ENCODE results near the gene ROCK2.
"Not testable (repeated sequence)": the region's sequence is repeated elsewhere in the genome, so short reads cannot be mapped to it uniquely, and the experiment has no call there.

Gene ROCK2

DNA sequence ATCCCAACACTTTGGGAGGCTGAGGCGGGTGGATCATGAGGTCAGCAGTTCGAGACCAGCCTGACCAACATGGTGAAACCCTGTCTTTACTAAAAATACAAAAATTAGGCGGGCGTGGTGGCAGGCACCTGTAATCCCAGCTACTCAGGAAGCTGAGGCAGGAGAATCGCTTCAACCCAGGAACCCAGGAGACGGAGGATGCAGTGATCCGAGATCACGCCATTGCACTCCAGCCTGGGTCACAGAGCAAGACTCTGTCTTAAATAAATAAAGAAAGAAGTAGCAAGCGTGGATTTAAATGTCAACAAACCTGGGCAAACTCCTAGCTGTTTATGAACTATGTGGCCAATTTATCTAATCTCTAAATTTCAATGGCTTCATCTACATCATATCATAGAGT lies 82.9 kb downstream of the ROCK2 start:
- DNase-seq = not testable (repeated sequence)

DNA sequence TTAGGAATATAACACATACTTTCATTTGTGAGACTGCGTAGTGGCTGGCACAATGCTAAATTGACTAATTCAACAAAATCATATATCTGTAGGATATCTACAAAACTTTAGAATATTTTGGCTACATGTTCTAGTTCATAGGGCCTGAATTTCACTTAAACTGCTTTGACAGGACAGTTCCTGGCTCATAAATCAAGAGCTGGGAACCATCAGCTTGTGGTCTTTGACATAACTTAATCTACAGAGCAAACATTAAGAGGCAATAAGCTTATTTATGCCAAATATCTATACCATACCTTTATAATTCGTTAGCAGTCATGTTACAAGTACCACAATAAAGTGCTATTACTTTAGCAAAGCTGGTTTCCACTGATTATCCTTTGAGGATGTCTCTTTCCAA lies 83.5 kb downstream of the ROCK2 start:
- no peak for DNase-seq

DNA sequence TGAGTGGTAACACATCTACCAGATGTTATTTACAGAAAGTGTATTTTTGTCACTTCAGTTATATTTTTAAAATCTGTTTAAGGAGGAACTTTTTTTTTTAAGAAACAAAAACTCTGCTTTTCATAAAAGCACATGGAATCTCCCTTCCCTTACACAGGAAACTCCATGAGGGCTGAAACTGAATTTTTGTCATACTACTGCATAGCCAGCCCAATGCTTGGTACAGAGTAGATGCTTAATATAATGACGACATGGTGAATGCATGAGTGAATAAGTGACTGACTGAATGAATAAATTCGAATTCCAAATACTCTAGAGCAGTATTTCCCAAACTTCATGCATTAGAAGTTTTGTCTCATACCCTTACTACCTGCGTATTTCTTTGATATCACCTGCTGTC lies 86.5 kb downstream of the ROCK2 start:
- DNase-seq = no peak

DNA sequence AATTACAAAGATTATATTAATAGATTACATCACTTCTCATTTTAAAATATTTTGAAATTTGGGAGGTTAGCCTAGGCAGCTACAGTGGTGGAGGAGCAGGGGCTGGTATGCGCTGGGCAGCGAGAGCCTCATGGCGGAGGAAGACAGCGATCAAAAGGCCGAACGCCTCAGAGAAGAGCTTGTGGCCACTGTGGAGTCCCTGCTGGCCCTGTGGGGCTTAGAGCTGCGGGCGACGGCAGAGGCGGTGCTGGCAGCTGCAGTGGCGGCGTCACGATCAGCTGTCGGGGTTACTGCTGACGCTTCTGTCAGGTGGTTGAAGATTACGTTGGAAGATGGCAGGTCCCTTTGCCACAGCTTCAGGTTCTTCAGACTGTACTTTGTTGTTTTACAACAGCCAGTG lies 87.4 kb downstream of the ROCK2 start:
- DNase-seq = no peak

DNA sequence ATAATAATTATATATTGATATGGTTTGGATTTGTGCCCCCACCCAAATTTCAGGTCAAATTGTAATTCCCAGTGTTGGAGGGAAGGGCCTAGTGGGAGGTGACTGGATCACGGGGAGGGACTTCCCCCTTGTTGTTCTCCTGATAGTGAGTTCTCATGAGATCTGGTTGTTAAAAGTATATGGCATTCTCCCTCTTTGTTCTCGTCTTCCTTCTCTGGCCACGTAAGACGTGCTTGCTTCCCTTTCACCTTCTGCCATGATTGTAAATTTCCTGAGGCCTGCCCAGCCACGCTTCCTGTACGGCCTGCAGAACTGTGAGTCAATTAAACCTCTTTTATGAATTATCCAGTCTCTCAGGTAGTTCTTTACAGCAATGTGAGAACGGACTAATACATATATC lies 88.3 kb downstream of the ROCK2 start:
- no peak for DNase-seq

DNA sequence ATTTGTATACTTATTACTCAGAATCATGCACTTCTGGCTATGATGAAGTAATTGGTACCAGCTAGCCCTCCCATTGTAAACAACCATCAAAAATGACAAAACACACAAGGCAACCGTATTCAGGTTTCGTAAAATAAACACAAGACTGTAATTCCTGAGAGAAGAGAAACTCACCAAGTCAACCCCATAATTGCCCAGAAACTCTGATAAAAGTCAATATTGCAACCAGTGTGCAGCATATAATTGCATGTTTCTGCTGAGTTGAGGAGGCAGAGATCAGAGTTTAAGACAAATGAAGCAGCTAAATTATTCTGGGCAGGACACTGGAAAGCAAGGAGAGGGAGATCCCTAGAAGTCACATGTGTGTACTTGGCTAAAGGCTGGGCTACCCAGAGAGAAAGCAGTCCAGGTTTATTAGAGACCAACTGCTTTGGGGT lies 90.3 kb downstream of the ROCK2 start:
- DNase-seq = no peak

DNA sequence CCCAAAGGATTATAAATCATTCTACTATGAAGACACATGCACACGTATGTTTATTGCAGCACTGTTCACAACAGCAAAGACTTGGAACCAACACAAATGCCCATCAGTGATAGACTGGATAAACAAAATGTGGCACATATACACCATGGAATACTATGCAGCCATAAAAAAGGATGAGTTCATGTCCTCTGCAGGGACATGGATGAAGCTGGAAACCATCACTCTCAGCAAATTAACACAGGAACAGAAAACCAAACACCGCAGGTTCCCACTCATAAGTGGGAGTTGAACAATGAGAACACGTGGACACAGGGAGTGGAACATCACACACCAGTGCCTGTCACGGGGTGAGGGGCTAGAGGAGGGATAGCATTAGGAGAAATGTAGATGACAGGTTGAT lies 92.0 kb downstream of the ROCK2 start:
- not testable (repeated sequence) for DNase-seq

DNA sequence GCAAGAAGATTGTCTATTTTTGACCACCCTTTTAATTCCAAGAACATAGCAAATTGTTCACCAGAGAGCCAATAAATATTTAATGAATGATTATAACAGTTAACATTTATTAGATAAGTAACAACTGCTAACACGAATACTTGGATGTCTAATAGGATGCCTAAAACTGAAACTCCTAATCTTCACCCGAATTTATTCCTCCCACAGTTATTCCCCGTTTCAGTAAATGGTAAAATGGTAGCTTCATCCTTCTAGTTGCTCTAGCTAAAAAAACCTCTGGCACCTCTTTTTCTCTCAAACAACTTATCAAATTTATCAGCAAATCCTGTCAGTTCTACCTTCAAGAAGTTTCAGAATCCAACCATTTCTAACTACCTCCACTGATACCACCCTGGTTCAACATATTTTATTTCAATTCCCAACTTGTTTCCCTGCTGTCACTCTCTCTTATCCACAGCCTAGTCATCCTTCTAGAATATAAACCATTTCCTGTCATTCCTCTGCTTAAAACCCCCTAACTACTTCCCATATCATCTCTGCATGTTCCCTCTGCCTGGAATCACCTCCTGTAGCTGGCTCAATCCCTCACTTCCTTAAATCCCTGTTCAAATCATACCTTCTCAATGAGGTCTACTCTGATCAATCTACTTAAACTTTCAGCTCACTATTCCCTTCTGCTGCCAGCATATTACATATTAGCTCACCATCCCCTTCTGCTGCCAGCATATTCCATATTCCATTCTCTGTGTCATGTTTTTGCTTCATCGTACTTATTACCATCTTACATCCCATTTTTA lies 93.8 kb downstream of the ROCK2 start:
- no peak for DNase-seq

DNA sequence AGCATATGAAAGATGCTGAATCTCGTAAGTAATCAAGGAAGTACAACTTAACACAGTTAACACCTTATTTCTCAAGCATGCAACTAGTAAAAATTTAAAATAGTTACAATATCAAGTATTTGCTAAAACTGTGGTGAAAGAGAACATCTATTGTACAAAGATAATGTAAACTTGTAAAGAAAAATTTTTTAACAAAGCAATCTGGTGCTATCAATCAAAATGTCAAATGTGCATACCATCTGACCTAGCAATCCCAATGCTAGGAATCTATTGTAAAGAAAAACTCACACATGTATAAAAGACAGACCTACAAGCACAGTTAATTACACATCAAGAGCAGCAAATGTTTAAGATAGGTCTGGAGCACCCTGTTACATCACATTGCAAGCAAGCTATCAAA lies 99.1 kb downstream of the ROCK2 start:
- no peak for DNase-seq

DNA sequence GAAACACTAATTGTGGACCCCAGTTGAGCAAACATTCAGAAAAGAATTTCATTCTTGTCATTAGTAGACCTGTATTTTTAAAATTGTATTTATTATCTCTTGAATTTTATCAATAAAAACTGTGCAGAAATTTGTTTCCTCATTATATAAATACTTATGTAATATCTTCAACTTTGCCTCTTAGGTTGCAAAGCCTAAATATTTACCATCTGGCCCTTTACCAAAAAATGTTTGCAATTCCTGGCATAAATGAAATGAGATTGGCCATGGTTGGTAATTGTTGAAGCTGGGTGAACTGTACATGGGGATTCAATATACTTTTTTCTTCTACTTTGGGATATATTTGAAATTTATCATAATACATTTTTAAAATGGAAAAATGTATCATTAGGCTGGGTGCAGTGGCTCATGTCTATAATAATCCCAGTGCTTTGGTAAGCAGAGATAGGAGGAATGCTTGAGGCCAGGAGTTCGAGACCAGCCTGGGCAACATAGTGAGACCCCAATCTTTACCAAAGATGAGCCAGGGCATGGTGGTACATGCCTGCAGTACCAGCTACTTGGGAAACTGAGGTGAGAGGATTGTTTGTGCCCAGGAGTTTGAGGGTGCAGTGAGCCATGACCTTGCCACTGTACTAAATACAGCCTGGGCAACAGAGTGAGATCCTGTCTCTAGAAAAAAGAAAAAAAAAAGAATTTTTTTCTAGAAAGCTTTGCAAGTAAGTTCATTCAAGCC lies 100.2 kb downstream of the ROCK2 start:
- no peak for DNase-seq

DNA sequence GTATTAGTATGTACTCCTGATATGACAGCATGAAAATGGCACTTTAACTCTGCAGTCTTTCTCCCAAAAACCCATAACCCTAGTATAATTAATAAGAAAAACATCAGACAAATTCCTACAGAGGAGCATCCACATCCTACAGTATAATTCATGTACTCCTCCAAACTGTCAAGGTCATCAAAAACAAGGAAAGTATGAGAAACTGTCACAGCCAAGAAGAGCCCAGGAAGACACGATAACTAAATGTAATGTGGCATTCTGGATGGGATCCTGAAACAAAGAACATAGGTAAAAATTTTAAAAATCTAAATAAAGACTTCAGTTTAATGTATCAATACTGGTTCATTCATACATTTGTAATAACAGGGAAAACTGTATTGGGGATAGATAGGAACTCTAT lies 100.9 kb downstream of the ROCK2 start:
- DNase-seq = no peak

DNA sequence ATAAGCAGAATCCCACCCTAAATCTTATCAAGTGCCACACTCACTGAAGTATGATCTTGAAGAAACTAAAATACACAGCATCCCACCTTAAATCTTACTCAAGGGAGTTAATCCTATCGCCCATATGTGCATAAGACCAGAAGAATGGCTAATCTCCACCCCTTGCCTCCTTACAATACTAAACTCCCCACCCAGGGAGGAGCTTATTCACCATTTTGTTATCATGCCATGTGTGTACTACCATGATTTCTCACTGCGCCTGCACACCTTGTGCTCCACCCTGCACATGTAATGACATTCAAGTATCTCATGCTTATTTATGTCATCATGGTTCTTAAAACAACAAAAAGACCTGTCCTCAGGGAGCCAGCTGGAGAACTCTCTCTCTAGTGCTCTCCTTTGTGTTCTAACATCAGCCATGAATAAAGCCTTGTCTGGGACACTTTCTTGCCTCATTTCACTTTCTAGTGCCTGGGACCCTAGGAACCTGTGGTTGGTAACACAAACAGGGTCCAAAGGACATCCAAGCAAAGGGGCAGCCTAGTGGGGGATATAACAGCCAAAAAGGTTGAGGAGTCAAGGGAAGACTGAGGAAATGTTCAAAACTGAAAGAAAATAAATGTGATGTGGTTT lies 101.8 kb downstream of the ROCK2 start:
- no peak for DNase-seq

DNA sequence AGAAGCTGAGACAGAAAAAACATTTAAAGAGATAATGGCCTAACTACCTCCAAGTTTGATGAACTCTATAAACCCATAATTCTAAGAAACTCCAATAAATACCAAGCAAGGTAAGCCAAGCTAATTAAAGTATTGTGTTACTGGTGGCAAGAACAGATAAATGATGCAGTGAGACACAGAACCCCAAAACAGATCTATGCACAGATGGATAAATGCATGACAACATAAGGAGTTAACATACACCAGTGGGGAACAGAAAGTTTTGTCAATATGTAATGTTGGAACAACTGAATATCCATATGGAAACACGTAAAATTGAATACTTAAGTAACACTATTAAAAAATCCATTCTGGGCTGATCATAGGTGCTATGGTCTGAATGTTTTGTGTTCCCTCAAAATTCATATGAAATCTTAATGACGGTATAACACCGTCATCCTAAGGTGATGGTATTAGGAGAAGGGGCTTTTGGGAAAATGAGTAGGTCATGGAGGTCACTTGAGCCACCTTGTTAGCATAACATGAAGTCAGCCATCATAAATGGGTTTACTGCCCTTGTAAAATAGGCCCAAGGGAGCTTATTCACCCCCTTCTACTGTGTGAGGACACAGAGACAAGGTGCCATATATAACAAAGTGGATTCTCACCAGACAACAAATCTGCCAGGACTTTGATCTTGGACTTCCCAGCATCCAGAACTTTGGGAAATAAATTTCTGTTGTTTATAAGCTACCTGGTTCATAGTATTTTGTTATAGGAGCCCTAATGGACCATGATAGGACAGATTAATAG lies 102.8 kb downstream of the ROCK2 start:
- DNase-seq = no peak

DNA sequence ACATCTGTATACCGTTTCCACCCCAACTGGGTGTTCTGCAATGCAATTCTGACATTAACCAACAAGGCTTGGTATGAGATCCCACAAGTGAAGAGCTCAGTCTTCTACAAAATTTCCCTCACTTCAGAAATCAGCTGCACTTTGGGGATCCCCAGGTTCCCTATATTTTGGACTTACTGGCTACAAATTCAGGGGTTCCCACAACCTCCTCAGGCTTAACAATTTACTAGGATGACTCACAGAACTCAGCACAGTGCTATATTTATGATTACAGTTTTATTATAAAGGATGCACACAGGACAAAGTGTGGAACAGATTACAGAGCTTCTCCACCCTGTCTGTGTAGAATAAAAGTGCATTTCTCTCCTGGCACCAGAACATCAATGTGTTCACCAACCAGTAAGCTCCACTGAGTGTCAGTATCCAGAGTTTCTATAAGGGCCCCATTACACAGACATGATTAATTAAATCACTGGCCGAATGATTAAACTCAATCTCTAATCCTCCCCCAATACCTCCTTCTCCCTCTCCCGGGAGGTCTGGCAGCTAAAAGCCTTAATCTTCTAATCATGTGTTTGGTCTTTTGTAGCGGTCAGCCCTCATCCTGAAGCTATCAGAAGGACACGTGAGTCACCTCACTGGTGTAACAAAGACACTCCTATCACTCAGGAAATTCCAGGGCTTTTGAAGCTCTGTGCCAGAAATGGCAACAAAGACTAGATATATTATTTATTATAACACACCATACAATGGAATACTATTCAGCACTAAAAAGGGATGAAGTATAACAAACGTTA lies 104.6 kb downstream of the ROCK2 start:
- no peak for DNase-seq

DNA sequence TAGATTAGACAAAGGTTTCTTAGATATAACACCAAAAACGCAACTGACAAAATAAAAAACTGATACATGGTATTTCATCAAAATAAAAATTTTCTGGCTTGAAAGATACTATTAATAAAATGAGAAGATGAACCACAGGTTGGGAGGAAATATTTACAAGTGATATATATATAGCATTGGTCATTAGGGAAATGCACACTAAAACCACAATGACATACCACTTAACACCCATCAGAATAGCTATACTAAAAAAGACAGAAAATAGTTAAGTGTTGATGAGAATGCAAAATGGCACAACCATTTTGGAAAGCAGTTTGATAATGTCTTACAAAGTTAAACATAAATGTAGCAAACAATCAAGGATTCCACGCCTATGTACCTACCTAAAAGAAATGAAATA lies 105.3 kb downstream of the ROCK2 start:
- DNase-seq = no peak

DNA sequence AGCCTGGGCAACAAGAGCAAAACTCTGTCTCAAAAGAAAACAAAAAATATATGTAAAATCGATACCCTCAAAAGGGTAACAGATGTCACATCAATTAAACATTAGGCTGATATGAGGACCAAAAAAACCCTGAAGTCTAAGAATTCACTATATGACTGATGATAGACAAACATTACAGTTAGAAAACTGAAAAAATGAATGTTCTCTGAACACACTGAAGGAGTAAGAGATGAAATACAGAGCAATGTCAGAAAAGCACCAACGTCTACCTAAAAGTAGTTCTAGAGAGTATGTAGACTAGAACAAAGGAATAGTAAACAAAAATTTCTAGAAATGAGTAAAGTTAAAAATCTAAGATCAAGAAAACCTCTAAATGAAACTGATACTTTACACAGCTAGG lies 107.3 kb downstream of the ROCK2 start:
- DNase-seq = no peak

DNA sequence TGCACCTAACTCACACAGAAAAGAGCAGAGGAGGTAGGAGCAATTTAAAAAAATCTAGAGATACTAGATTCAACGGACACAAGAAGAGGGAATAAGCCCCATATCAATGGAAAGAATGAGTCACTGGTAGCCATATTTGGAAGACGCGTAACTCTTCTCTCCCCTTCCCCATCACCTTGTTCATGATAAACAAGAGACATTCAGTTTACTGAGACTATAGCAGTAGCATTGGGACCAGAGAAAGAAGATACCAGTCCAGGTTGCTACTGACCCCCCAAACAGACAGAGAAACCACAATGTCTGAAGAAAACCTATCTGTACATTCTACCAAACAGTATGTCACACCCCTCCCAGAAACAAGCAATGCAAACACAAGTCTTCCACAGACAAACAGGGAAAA lies 108.1 kb downstream of the ROCK2 start:
- no peak for DNase-seq

DNA sequence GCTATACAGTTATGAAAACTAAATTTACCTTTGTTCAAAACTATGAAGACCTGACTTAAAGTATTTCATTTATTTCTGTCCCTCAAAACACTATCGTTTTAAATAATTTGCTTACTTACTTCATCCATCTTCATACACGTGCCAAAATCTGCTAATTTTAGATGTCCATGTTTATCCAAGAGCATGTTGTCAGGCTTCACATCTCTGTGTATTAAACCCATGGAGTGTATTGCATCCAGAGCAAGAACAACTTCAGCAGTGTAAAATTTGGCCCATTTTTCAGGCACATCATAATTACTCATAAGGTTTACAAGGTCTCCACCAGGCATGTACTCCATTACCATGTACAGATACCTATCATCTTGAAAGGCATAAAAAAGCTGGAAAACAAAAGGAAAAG lies 108.9 kb downstream of the ROCK2 start:
- no peak for DNase-seq

DNA sequence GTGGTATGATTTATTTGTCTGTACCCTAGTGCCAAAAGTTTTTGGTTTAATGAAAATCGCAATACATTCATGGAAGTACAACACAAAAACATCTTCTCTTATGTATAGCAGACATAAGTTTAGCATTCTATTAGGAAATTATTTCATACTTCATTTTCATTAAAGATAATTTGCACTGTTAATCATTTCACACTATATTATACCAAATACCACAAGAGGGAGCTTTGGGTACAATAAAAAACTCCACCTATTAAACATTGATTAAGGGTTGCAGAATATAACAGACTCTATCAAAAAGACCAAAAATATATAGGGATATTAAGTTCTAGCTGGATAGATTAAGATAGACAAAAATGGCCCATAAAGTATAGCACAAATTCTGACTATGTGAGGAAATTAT lies 110.1 kb downstream of the ROCK2 start:
- no peak for DNase-seq

DNA sequence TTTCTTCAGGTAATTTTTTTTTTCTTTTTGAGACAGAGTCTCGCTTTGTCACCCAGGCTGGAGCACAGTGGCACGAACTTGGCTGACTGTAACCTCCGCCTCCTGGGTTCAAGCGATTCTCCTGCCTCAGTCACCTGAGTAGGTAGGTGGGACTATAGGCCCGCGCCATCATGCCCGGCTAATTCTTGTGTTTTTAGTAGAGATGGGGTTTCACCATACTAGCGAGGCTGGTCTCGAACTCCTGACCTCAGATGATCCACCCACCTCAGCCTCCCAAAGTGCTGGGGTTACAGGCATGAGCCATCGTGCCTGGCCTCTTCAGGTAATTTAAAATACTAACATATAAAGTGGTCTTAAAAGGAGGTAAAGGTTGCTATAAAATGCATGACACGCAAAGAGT lies 113.2 kb downstream of the ROCK2 start:
- DNase-seq = not testable (repeated sequence)

DNA sequence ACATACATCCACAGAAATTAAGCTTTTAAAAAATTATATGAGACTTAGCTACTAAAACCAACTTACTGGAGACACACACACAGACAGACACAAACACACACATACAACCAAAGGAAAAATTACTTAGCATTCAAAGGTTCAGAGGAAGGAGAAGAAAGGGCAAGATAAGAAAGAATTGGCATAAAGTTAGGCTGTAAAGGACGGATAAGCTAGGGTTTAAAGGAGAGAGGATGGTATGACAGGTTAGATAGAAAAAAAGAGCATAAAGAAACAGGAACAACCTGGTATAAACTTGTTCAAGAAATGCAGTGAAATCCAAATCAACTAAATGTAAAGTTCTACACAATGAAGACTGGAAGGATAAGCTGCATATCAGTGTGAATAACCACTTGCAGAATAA lies 115.7 kb downstream of the ROCK2 start:
- no peak for DNase-seq

DNA sequence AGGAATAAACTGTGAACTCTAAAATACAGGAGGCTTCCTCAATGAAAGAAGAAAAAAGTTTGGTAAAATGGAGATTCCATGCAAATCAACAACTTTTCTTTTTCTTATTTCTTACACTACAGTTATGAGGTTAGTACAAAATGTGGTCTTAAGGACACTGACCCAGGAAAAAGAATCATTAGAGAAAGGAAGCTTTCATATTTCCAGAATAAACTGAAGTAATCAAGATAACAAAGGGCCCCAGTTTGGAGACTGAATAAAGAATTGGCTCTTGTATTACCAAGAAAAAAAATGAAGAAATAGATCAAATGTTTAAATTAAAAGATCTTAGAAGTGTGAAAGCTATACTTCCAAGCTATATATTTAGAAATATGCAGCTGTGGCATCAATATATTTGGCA lies 116.8 kb downstream of the ROCK2 start:
- DNase-seq = no peak

All from stimulated activated naive CD4-positive, alpha-beta T cell treated with Interleukin-2 at 50 U/mL for 16 hours (primary cell).